ENCODE results near the gene TNFRSF1A.

- TF ChIP-seq CTCF (IDR thresholded peaks at IDR 0.05; ENCODE audit: low read depth, low read length) (no peak), EZH2phosphoT487 (IDR thresholded peaks at IDR 0.05; ENCODE audit: low read depth) (no peak)
These were observed 25.9 kb downstream of the TNFRSF1A start for GRCh38 chr12:6315704-6316597.
